SH-SY5Y (cell line): Measurements from ENCODE around the gene CCR6.

Experiments used
- GATA2 ChIP-seq: IDR thresholded peaks from 2 replicates; pipeline ENCODE4 v1.6.1; 2011; ENCODE audit warnings: mild to moderate bottlenecking, low read depth, low read length
- GATA3 ChIP-seq: IDR thresholded peaks from 2 replicates; pipeline ENCODE4 v1.6.1; 2011; ENCODE audit warnings: low read depth, mild to moderate bottlenecking, low read length, moderate library complexity

Gene CCR6

GRCh38 chr6:167122041-167122826, 662 bp upstream of the CCR6 start:
- TF ChIP-seq GATA3: no peak
- TF ChIP-seq GATA2: no peak

DNA sequence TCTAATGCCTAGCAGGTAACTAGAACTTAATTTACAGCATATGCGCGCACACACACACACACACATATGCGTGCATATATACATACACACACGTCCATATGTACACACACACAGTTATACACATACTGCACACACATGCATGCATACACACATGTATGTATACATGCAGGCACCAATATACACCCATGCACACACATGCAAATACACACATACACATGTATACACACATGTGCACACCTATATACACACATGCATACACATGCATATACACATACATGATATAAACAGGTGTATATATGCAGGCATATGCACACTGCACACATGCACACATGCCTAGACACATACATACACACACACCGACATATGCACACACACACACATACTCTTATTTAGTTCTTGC, 1.9 kb downstream of the CCR6 start:
- TF ChIP-seq GATA3 (no peak), GATA2 (no peak)

GRCh38 chr6:167125410-167125809, 2.5 kb downstream of the CCR6 start:
- TF ChIP-seq GATA3: no peak
- TF ChIP-seq GATA2: no peak

GRCh38 chr6:167125855-167126349, 3.0 kb downstream of the CCR6 start:
- no peak for TF ChIP-seq GATA2

- TF ChIP-seq GATA3 (no peak), GATA2 (no peak)
These were observed 5.1 kb downstream of the CCR6 start for GRCh38 chr6:167127785-167128531.

DNA sequence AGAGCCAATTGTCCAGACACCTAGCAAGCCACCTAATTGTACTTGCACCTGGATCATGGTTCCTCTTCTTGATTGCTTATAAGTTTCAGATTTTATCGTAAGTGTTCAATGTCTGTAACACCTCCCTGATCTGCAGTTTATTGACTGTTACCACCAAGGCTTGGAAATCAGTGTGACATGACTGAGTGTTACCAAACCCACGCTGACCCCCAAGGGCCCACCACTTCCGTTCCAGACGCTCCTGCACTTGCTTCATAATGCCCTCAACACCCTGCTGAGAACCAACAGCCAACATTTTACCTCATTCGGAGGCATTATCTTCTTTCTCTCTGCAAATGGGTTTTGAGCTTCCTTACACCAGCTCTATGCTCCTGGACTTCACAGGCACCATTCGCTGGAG, 6.3 kb downstream of the CCR6 start:
- TF ChIP-seq GATA3: no peak
- no peak for TF ChIP-seq GATA2

GRCh38 chr6:167129562-167129961, 6.7 kb downstream of the CCR6 start:
- TF ChIP-seq GATA3 (no peak), GATA2 (no peak)

- TF ChIP-seq GATA3: no peak
- no peak for TF ChIP-seq GATA2
These were observed 7.2 kb downstream of the CCR6 start for GRCh38 chr6:167130008-167130677.

DNA sequence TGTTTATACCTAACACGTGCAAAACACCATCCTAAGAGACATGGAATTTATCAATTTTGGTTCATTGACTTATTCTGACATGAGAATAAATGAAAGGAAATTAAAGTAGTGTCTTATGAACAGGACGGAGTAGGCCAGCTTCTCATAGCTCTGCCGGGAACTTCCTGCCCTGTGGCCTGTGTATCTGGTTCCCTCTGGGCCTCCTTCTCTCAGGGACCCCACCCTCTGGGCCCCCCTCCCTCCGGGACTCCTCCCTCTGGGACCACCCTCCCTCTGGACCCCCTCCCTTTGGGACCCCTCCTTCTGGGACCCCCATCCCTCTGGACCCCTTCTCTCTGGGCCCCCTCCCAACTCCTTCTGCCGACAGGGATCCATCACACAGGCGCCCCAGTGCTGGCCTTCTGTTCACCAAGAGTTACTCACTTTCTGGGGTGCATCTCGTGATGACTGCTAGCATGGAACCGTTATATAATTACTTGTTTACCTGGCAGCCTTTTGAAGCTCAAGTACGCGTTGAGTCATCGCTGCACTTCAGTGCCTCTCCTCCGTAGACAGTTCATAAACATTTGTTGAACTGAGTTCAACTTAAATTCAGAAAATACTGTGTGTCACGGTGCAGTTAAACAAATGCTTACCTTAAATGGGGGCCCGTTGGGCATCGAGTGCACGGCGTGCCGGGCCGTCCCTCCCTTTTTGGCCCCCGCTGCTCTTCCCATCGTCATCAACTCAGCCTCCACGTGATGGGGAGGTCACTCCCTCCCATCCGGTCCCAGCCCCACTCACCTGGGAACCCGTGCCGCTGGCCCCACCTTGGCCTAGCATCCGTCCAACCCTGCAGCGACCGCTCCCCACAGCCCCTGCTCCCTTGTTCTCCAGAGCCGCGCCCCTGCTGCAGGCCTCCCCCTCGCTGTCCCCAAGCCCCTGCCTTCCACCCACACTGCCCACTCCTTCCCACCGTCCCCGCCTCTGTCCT, 8.1 kb downstream of the CCR6 start:
- no peak for TF ChIP-seq GATA2
- no peak for TF ChIP-seq GATA3

DNA sequence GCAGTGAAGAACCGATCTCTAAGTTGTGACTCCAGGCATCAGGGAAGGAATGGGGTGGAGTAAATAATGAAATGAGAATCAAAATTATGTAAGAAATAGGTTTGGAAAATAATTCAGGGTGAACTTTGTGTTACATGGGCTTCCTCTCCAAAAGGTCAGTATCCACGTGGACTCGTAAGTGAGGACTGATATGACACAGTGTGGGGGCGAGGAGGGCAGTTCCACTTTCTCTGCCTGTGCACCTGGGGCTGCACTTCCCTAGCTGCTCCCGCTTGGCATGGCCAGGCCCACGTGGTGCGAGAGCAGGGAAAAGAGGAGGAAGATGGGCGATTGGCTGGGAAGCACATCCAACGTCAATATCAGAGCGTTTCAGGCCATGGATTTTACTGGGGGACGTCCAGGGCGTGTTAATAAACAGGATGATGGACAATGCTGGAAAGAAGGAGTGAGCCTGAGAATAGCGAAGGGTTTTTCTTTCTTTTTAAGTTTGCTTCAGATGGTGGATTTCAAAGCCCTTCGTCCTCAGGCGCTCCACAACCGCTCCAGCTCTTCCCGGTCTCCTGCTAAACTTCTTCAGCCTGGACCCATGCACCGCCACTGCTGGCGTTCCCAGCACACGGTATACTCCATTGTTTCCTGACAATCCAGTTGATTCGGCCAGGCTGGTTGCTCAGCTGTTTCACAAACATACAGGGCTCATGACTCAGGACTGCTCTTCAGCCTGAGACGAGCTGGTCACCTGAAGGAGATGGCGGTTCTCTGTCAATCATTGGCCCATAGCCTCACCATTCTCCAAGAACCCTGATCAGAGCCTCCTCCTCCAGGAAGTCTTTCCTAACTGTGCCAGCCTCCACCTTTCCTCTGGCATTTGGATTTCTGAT, 11.8 kb downstream of the CCR6 start:
- TF ChIP-seq GATA2 (no peak), GATA3 (no peak)

DNA sequence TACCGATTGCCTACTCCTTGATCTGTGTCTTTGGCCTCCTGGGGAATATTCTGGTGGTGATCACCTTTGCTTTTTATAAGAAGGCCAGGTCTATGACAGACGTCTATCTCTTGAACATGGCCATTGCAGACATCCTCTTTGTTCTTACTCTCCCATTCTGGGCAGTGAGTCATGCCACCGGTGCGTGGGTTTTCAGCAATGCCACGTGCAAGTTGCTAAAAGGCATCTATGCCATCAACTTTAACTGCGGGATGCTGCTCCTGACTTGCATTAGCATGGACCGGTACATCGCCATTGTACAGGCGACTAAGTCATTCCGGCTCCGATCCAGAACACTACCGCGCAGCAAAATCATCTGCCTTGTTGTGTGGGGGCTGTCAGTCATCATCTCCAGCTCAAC, 13.5 kb downstream of the CCR6 start:
- no peak for TF ChIP-seq GATA3
- no peak for TF ChIP-seq GATA2

DNA sequence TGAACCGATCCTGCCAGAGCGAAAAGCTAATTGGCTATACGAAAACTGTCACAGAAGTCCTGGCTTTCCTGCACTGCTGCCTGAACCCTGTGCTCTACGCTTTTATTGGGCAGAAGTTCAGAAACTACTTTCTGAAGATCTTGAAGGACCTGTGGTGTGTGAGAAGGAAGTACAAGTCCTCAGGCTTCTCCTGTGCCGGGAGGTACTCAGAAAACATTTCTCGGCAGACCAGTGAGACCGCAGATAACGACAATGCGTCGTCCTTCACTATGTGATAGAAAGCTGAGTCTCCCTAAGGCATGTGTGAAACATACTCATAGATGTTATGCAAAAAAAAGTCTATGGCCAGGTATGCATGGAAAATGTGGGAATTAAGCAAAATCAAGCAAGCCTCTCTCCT, 14.2 kb downstream of the CCR6 start:
- no peak for TF ChIP-seq GATA2
- no peak for TF ChIP-seq GATA3
